ENCODE measurements around the gene TSC22D2.

TSC22D2 gene

DNA sequence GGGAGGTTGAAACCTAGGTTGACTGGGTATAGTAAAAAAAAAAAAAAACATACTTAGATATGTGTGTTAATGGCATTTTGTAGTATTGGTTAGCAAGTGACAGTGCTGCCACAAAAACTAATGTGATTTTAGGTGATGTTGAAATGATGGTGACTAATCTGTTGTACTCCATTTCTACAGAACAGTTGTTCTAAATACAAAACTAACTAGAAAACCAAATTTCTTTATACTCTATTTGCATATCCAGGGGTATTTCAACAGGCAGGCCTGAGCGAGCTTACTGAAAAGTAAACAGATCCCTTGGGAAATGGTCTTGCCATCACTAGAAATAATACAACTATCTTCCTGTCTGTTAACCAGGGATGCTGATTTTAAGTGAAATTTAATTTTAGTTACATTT lies 20.5 kb downstream of the TSC22D2 start:
- no peaks in the 10 kb centered on the region for H3K27me3 Mint-ChIP-seq (ENCODE audit: low read depth, poor library complexity)
- H3K9me3 Mint-ChIP-seq, result no peaks in the 10 kb centered on the region
- DNase-seq, result no peak
- no peak overlapping the region for H3K27ac Mint-ChIP-seq
- peaks cover 58% of the 10 kb centered on the region for H3K36me3 Mint-ChIP-seq (ENCODE audit: low read depth)
- TF ChIP-seq, protein P1, sequence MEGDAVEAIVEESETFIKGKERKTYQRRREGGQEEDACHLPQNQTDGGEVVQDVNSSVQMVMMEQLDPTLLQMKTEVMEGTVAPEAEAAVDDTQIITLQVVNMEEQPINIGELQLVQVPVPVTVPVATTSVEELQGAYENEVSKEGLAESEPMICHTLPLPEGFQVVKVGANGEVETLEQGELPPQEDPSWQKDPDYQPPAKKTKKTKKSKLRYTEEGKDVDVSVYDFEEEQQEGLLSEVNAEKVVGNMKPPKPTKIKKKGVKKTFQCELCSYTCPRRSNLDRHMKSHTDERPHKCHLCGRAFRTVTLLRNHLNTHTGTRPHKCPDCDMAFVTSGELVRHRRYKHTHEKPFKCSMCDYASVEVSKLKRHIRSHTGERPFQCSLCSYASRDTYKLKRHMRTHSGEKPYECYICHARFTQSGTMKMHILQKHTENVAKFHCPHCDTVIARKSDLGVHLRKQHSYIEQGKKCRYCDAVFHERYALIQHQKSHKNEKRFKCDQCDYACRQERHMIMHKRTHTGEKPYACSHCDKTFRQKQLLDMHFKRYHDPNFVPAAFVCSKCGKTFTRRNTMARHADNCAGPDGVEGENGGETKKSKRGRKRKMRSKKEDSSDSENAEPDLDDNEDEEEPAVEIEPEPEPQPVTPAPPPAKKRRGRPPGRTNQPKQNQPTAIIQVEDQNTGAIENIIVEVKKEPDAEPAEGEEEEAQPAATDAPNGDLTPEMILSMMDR (IDR thresholded peaks at IDR 0.05), result no peak
- peaks cover 44% of the 10 kb centered on the region for H3K4me1 Mint-ChIP-seq
- H3K4me3 Mint-ChIP-seq, result no peak overlapping the region

DNA sequence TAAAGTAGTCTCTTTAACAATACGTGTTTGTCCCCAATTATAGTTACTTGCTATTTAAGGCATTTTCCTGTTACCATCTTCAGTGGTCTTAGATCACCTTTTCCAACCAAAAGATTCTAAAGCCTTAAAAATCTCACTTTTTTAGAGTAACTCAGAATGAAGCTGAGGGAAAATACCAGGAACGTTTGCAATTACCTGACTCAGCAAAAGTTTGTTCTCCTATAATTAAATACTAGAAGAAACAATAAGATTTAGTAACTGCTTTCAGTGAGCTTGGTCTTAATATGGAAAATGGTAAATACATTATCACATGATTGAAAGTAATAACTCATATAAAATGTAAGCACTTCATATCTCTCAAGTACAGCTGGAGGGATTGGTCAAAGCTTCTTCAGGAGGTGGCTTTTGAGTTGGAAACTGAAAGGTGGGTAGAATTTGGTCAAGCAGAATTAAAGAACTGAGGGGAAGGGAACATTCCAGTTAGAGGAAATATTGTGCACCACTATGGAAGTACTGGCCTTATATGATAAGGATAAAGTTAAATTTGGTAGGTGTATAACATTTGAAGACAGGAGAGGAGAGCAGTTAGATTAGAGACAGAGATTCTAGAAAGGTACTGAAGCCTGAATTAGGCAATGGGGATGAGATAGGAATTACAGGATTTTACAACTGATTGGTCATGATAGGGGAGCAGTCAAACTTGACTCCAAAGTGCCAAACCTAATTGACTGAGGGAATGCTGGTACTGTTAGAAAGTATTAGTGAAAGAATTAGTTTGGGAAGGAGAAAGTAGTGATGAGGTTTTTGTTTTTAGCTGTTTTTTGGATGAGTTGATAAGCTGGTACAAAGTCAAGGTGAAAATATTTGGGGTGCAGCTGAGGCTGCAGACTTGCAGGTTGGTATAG lies 21.9 kb downstream of the TSC22D2 start:
- DNase-seq, result no peak
- H3K9me3 Mint-ChIP-seq, result no peaks in the 10 kb centered on the region
- H3K4me3 Mint-ChIP-seq, result no peak overlapping the region
- peaks cover 52% of the 10 kb centered on the region for H3K36me3 Mint-ChIP-seq (ENCODE audit: low read depth)
- H3K27ac Mint-ChIP-seq, result no peak overlapping the region
- no peaks in the 10 kb centered on the region for H3K27me3 Mint-ChIP-seq (ENCODE audit: low read depth, poor library complexity)
- TF ChIP-seq, protein P1 (IDR thresholded peaks at IDR 0.05), result no peak
- peaks cover 51% of the 10 kb centered on the region for H3K4me1 Mint-ChIP-seq

DNA sequence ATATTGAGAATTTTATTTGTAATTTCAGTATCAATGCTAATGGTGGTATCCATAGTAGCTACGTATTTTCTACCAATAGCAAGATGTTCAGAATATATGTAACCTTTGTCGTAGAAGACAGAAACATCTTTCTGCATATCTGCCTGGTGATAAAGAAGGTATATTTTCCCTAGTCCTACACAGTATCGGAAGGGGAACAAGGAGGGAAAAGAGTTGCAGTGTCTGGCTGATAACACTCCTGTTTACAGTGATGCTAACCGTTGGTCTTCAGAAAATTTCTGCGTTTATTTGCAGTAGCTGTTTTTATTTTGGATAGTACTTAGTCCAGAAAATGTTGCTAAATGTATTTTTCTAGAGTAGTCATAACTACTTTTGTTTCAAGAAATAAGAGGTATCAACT lies 25.2 kb downstream of the TSC22D2 start:
- H3K36me3 Mint-ChIP-seq (ENCODE audit: low read depth), result peaks cover 40% of the 10 kb centered on the region
- H3K27ac Mint-ChIP-seq, result no peak overlapping the region
- peaks cover 41% of the 10 kb centered on the region for H3K4me1 Mint-ChIP-seq
- TF ChIP-seq, protein P1 (IDR thresholded peaks at IDR 0.05), result no peak
- H3K4me3 Mint-ChIP-seq, result no peak overlapping the region
- H3K27me3 Mint-ChIP-seq (ENCODE audit: low read depth, poor library complexity), result no peaks in the 10 kb centered on the region
- no peaks in the 10 kb centered on the region for H3K9me3 Mint-ChIP-seq
- no peak for DNase-seq

DNA sequence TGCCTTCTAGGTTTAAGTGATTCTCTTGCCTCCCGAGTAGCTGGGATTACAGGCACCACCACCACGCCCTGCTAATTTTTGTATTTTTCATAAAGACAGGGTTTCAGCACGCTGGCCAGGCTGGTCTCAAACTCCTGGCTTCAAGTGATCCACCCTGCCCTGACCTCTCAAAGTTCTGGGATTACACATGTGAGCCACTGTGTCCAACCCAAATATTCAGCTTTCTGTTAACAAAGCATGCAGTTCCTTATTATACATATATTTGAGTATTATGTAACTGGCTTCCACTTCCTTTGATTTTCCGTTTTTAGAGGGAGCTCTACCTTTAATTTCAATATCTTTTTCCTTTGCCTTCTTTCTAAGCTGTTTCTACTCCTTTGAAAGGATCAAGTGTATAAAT lies 26.1 kb downstream of the TSC22D2 start:
- Mint-ChIP-seq H3K4me1 (peaks cover 41% of the 10 kb centered on the region), H3K27ac (peak overlapping the region; percentile 29), H3K9me3 (no peaks in the 10 kb centered on the region), H3K27me3 (ENCODE audit: low read depth, poor library complexity) (no peaks in the 10 kb centered on the region), H3K4me3 (no peak overlapping the region), H3K36me3 (ENCODE audit: low read depth) (peaks cover 42% of the 10 kb centered on the region)
- DNase-seq, result no peak
- TF ChIP-seq, protein P1 (IDR thresholded peaks at IDR 0.05), result no peak

DNA sequence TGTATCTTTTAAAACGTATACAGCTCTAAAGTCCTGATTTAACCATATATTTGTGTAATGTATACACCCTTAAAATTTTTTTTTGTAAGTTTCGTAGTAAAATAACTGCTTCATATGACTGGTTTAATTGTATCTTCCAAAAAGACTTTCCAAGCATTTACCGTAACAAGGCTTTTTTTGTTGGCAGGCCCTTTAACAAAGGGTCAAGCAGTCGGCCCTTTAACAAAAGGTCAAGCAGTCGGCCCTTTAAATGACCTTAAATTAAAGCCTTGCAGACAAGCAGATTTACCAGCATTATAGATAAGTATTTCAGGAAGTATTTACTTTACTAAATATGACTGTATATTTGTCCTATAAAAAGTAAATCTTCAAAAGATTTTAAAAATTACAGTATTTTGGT lies 28.1 kb downstream of the TSC22D2 start:
- Mint-ChIP-seq H3K36me3 (ENCODE audit: low read depth) (peaks cover 47% of the 10 kb centered on the region), H3K4me3 (no peak overlapping the region), H3K9me3 (no peaks in the 10 kb centered on the region), H3K27me3 (ENCODE audit: low read depth, poor library complexity) (no peaks in the 10 kb centered on the region), H3K27ac (no peak overlapping the region), H3K4me1 (peaks cover 33% of the 10 kb centered on the region)
- no peak for DNase-seq
- TF ChIP-seq, protein P1 (IDR thresholded peaks at IDR 0.05), result no peak

DNA sequence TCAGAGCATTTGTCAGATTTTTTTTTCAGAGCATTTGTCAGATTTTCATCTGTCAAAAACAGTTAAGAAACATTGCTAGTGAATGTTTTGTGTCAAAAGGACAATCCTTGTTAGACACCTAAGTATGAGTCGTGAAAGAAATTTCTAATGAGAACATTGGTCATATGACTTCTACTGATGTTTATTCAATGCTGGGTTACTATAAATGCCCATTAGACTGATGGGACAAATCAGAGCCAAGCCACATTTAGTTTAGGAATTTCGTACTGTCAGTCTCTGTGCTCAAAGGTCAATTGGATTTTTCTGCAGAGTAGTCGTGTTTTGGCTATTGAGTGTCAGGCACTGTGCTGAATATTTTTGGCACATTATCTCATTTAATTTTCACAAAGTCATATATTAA lies 31.6 kb downstream of the TSC22D2 start:
- no peak for DNase-seq
- H3K27ac Mint-ChIP-seq, result no peak overlapping the region
- H3K4me1 Mint-ChIP-seq, result peaks cover 15% of the 10 kb centered on the region
- H3K4me3 Mint-ChIP-seq, result no peak overlapping the region
- no peaks in the 10 kb centered on the region for H3K9me3 Mint-ChIP-seq
- TF ChIP-seq, protein P1 (IDR thresholded peaks at IDR 0.05), result no peak
- H3K36me3 Mint-ChIP-seq (ENCODE audit: low read depth), result peaks cover 65% of the 10 kb centered on the region
- no peaks in the 10 kb centered on the region for H3K27me3 Mint-ChIP-seq (ENCODE audit: low read depth, poor library complexity)
